Lung (tissue), 12 donors: Measurements from ENCODE around the gene NCS1. TPM values are rescaled to one million over a fixed set of nuclear protein-coding genes. Genes with fewer than 3 reads are reported as not detected.
A peak's percentile ranks its signal among the peaks of the same experiment; 100 is the strongest.

Experiments
- ATAC-seq: fragments of 200-7000 bp; cut with Tn5 transposase; one replicate; pipeline ENCODE4 v1.9.1; 2020; ENCODE audit warnings: moderate number of reproducible peaks; ENCODE audit not compliant: insufficient read depth, low FRiP score
- DNase-seq, 3 donors: peaks; one replicate each; pipeline ENCODE4 v3.0.0-alpha.2; 2013 to 2017
- H3K27ac ChIP-seq, 2 donors: one replicate each; pipeline ENCODE4 v1.5.1; 2013; ENCODE audit warnings: mild to moderate bottlenecking in 2 of 2, moderate library complexity in 2 of 2, control low read depth in 1 of 2, inconsistent platforms in 1 of 2, low read depth in 1 of 2, low read length in 1 of 2
- H3K27me3 ChIP-seq, 3 donors: one replicate each; pipeline ENCODE4 v1.5.1; 2013; ENCODE audit warnings: low read length in 2 of 3; ENCODE audit not compliant: control insufficient read depth in 3 of 3, insufficient read depth in 3 of 3
- H3K36me3 ChIP-seq, 4 donors: one replicate each; pipeline ENCODE4 v1.5.1; 2013; ENCODE audit warnings: low read length in 4 of 4, mild to moderate bottlenecking in 1 of 4, moderate library complexity in 1 of 4; ENCODE audit not compliant: control insufficient read depth in 4 of 4, insufficient read depth in 4 of 4
- H3K4me1 ChIP-seq, 5 donors: one replicate each; pipeline ENCODE4 v1.5.1; 2013; ENCODE audit warnings: low read length in 5 of 5, mild to moderate bottlenecking in 2 of 5, moderate library complexity in 1 of 5; ENCODE audit not compliant: control insufficient read depth in 5 of 5, insufficient read depth in 5 of 5
- H3K4me3 ChIP-seq: one replicate; pipeline ENCODE4 v1.5.1; 2013; ENCODE audit warnings: mild to moderate bottlenecking, control low read depth, moderate library complexity
- H3K9ac ChIP-seq, 2 donors: one replicate each; pipeline ENCODE4 v1.5.1; 2013; ENCODE audit warnings: low read length in 2 of 2, control low read depth in 1 of 2; ENCODE audit not compliant: insufficient read depth in 1 of 2
- H3K9me3 ChIP-seq, 4 donors: one replicate each; pipeline ENCODE4 v1.5.1; 2013; ENCODE audit warnings: low read length in 3 of 4, mild to moderate bottlenecking in 1 of 4, moderate library complexity in 1 of 4; ENCODE audit not compliant: control insufficient read depth in 4 of 4, insufficient read depth in 3 of 4
- CTCF ChIP-seq: IDR thresholded peaks from 2 replicates; pipeline ENCODE4 v1.5.1; 2012; ENCODE audit warnings: mild to moderate bottlenecking; ENCODE audit errors: control extremely low read depth, extremely low read depth
- WGBS, 2 donors: extraction: QIAGEN DNeasy Blood & Tissue Kit; methylation state at CpG; one replicate each; pipeline ENCODE4 v1.1.7; 2013; 5-methylcytosine and 5-hydroxymethylcytosine counted together
- polyA plus RNA-seq, 2 donors: library from polyadenylated mRNA; stranded (reverse); fragments of 200-250 nt; gene quantifications; one replicate each; pipeline ENCODE4 v1.2.1, GENCODE V29; 2013
- total RNA-seq, 2 donors: library from RNA; depleted of rRNA in 1 of 2; stranded (reverse); fragments of >200 nt in 1 of 2; gene quantifications; one replicate each; pipeline ENCODE4 v1.2.1, GENCODE V29; 2014 to 2021
- donor health status: control.
- donor health status: control.
- donor health status: Bipolar disorder and iron deficiency.
- donor health status: healthy.
- donor health status: DM: yes; HTN: yes; CAD: no.

Gene NCS1
- total and polyA plus RNA-seq, 4 donors = 5.8 to 27.5 (median 6.5) TPM

GRCh38 chr9:130174025-130174424 lies 1.8 kb downstream of the NCS1 start:
- H3K9ac ChIP-seq = no peak overlapping the region
- H3K27ac ChIP-seq = no peak overlapping the region
- no peak for DNase-seq
- peaks cover 0 to 29% (median 6%) of the 10 kb centered on the region in 5 donors for H3K4me1 ChIP-seq
- no peaks in the 10 kb centered on the region for H3K27me3 ChIP-seq
- 93 to 94% methylated on average over 9 of the region's 9 CpGs for WGBS, 2 donors
- H3K36me3 ChIP-seq = no peaks in the 10 kb centered on the region
- no peak for TF ChIP-seq CTCF
- no peak for ATAC-seq
- no peaks in the 10 kb centered on the region for H3K9me3 ChIP-seq
- no peak overlapping the region for H3K4me3 ChIP-seq

- TF ChIP-seq CTCF = no peak
- no peak overlapping the region for H3K4me3 ChIP-seq
- no peaks in the 10 kb centered on the region for H3K36me3 ChIP-seq
- H3K27me3 ChIP-seq = no peaks in the 10 kb centered on the region
- no peaks in the 10 kb centered on the region for H3K9me3 ChIP-seq
- ATAC-seq (no peak), DNase-seq (peak in 1 of 3 donors; percentile 39)
- H3K4me1 ChIP-seq = peaks cover 0 to 29% (median 6%) of the 10 kb centered on the region in 5 donors
- H3K9ac ChIP-seq = no peak overlapping the region
- WGBS, 2 donors = 76 to 90% methylated on average over 8 of the region's 8 CpGs
- H3K27ac ChIP-seq = no peak overlapping the region
Observed at GRCh38 chr9:130174920-130175321, 2.7 kb downstream of the NCS1 start.

DNA sequence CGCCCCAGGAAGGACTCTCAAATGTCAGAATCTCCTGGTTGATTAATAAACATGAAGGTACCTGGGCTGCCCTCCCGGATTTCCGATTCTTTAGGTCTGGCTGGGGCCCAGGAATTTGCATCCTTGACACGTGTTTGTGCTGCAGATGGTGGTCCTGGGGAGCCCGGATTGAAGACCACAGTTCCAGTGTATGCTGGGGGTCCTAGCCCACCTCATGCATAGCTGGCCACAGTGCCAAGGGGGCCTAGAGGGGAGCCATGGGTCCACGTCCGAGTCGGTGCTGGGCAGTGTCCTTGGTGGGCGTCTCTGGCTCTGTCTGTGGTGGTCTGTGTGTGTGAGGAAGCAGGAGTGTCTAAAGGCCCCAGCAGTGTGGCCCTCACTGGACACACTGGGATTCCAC lies 3.2 kb downstream of the NCS1 start:
- Histone ChIP-seq H3K36me3 (no peaks in the 10 kb centered on the region), H3K9me3 (no peaks in the 10 kb centered on the region), H3K4me1 (peaks cover 0 to 29% (median 6%) of the 10 kb centered on the region in 5 donors), H3K9ac (no peak overlapping the region), H3K27me3 (no peaks in the 10 kb centered on the region), H3K4me3 (no peak overlapping the region), H3K27ac (no peak overlapping the region)
- no peak for ATAC-seq
- TF ChIP-seq CTCF = no peak
- 86 to 95% methylated on average over 9 of the region's 9 CpGs for WGBS, 2 donors
- DNase-seq = no peak

DNA sequence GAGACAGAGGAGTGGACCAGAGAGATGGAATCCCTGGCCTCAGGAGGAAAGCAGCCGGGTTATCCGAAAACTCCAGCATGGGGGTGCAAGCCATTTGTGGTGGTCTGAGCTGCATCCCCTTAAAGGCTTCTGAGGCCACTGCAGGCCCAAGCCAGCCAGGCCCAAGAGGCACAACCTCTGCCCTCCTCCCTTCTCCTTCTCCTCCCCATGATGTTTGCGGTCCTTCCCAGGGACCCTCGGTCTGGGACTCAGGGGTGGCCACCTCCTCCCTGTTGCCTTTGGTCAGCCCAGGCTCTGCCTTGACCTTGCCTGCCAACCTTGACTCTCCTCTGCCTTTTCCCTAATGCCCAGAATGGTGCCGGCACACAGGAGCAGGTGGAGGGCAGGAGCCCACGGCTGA lies 4.6 kb downstream of the NCS1 start:
- DNase-seq (no peak), ATAC-seq (no peak)
- WGBS, 2 donors = 97 to 98% methylated on average over 6 of the region's 6 CpGs
- Histone ChIP-seq H3K4me1 (peaks cover 0 to 26% (median 4%) of the 10 kb centered on the region in 5 donors), H3K27me3 (no peaks in the 10 kb centered on the region), H3K36me3 (no peaks in the 10 kb centered on the region), H3K27ac (no peak overlapping the region), H3K9ac (no peak overlapping the region), H3K4me3 (no peak overlapping the region), H3K9me3 (no peaks in the 10 kb centered on the region)
- no peak for TF ChIP-seq CTCF
